ENCODE data around the gene WASL.

Gene WASL

GRCh38 chr7:123770378-123770777 lies 21.6 kb upstream of the WASL start:
- in situ Hi-C loops (cut with HindIII; ENCODE audit: low sequenced_read_pairs), result no loop called here

GRCh38 chr7:123769371-123769770 lies 20.6 kb upstream of the WASL start:
- in situ Hi-C loops (cut with HindIII; ENCODE audit: low sequenced_read_pairs), result no loop called here

GRCh38 chr7:123768493-123768892 lies 19.7 kb upstream of the WASL start:
- in situ Hi-C loops (cut with HindIII; ENCODE audit: low sequenced_read_pairs), result no loop called here

GRCh38 chr7:123763191-123763661 lies 14.4 kb upstream of the WASL start:
- in situ Hi-C loops (cut with HindIII; ENCODE audit: low sequenced_read_pairs), result no loop called here

- in situ Hi-C loops (cut with HindIII; ENCODE audit: low sequenced_read_pairs), result no loop called here
Observed at GRCh38 chr7:123761729-123762128, 12.9 kb upstream of the WASL start.

GRCh38 chr7:123757095-123757494 lies 8.3 kb upstream of the WASL start:
- in situ Hi-C loops (cut with HindIII; ENCODE audit: low sequenced_read_pairs), result no loop called here

- in situ Hi-C loops (cut with HindIII; ENCODE audit: low sequenced_read_pairs), result no loop called here
Observed at GRCh38 chr7:123755338-123755737, 6.5 kb upstream of the WASL start.

- in situ Hi-C loops (cut with HindIII; ENCODE audit: low sequenced_read_pairs), result no loop called here
Observed at GRCh38 chr7:123754271-123754871, 5.6 kb upstream of the WASL start.

GRCh38 chr7:123752534-123752933 lies 3.7 kb upstream of the WASL start:
- in situ Hi-C loops (cut with HindIII; ENCODE audit: low sequenced_read_pairs), result no loop called here

- in situ Hi-C loops (cut with HindIII; ENCODE audit: low sequenced_read_pairs), result no loop called here
Observed at GRCh38 chr7:123751821-123752220, 3.0 kb upstream of the WASL start.

- in situ Hi-C loops (cut with HindIII; ENCODE audit: low sequenced_read_pairs), result no loop called here
Observed at GRCh38 chr7:123750389-123751230, 1.8 kb upstream of the WASL start.

GRCh38 chr7:123749537-123749857 lies 694 bp upstream of the WASL start:
- in situ Hi-C loops (cut with HindIII; ENCODE audit: low sequenced_read_pairs), result no loop called here

- in situ Hi-C loops (cut with HindIII; ENCODE audit: low sequenced_read_pairs), result no loop called here
Observed at GRCh38 chr7:123748171-123748733, 551 bp downstream of the WASL start.

- in situ Hi-C loops (cut with HindIII; ENCODE audit: low sequenced_read_pairs), result no loop called here
Observed at GRCh38 chr7:123747620-123748141, 1.1 kb downstream of the WASL start.

GRCh38 chr7:123746931-123747488 lies 1.8 kb downstream of the WASL start:
- in situ Hi-C loops (cut with HindIII; ENCODE audit: low sequenced_read_pairs), result no loop called here

- in situ Hi-C loops (cut with HindIII; ENCODE audit: low sequenced_read_pairs), result no loop called here
Observed at GRCh38 chr7:123746055-123746454, 2.7 kb downstream of the WASL start.

GRCh38 chr7:123745437-123745836 lies 3.4 kb downstream of the WASL start:
- in situ Hi-C loops (cut with HindIII; ENCODE audit: low sequenced_read_pairs), result no loop called here

- in situ Hi-C loops (cut with HindIII; ENCODE audit: low sequenced_read_pairs), result no loop called here
Observed at GRCh38 chr7:123744416-123744815, 4.4 kb downstream of the WASL start.

- in situ Hi-C loops (cut with HindIII; ENCODE audit: low sequenced_read_pairs), result no loop called here
Observed at GRCh38 chr7:123741940-123742339, 6.9 kb downstream of the WASL start.

GRCh38 chr7:123738808-123739207 lies 10.0 kb downstream of the WASL start:
- in situ Hi-C loops (cut with HindIII; ENCODE audit: low sequenced_read_pairs), result no loop called here

GRCh38 chr7:123738356-123738755 lies 10.4 kb downstream of the WASL start:
- in situ Hi-C loops (cut with HindIII; ENCODE audit: low sequenced_read_pairs), result no loop called here
